Neutrophil (primary cell): ENCODE measurements around the gene LACTB.
"Not testable (repeated sequence)": the region's sequence is repeated elsewhere in the genome, so short reads cannot be mapped to it uniquely, and the experiment has no call there.

Experiments
- H3K27ac ChIP-seq: fragments of 200-600 bp; sonication (generic); 2 replicates; pipeline ENCODE4 v1.5.1; 2016; ENCODE audit warnings: mild to moderate bottlenecking, moderate library complexity
- H3K27me3 ChIP-seq: fragments of 200-600 bp; sonication (generic); 2 replicates; pipeline ENCODE4 v1.6.0; 2016; ENCODE audit warnings: mild to moderate bottlenecking
- H3K36me3 ChIP-seq: fragments of 200-600 bp; sonication (generic); 2 replicates; pipeline ENCODE4 v1.5.1; 2017
- H3K4me1 ChIP-seq, 2 experiments: fragments of 200-600 bp in 1 of 2; sonication (generic) in 1 of 2; 1 replicate in 1 of 2; 2 replicates in 1 of 2; pipeline versions ENCODE4 v1.5.1 to v1.6.1; 2013 to 2016; ENCODE audit warnings: low read depth in 1 of 2, low read length in 1 of 2, mild to moderate bottlenecking in 1 of 2, moderate library complexity in 1 of 2; ENCODE audit not compliant: control insufficient read depth in 1 of 2, insufficient read depth in 1 of 2
- H3K4me3 ChIP-seq, 2 experiments: fragments of 200-600 bp in 1 of 2; sonication (generic) in 1 of 2; 1 replicate in 1 of 2; 2 replicates in 1 of 2; pipeline ENCODE4 v1.5.1; 2013 to 2016; ENCODE audit warnings: low read depth in 1 of 2, low read length in 1 of 2, mild to moderate bottlenecking in 1 of 2, moderate library complexity in 1 of 2
- H3K9me3 ChIP-seq: fragments of 200-600 bp; sonication (generic); 2 replicates; pipeline ENCODE4 v1.5.1; 2016
- TF ChIP-seq, protein P1 (sequence below): fragments of 200-600 bp; sonication (generic); IDR thresholded peaks from 2 replicates; pipeline ENCODE4 v1.5.1; 2016; ENCODE audit warnings: antibody characterized with exemption

The LACTB gene

DNA sequence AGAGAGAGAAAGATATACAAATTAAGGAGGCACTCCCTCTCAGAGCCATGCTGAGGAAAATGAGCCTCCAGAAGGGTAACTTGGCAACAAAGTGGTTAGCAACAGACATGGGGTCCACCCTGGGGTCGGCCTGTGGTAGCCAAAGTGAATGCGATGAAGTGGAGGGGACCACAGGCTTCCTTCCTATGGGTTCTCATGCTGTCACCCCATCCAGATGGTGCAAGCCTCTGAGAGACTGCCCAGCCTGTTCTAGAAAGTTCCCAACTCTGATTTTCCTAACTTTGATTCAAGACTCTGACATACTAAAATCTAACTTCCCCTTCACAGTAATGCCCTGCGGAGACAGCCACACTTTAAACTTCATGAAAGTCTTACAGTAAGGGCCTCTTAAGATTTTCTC, 18.2 kb upstream of the LACTB start:
- TF ChIP-seq, protein P1, sequence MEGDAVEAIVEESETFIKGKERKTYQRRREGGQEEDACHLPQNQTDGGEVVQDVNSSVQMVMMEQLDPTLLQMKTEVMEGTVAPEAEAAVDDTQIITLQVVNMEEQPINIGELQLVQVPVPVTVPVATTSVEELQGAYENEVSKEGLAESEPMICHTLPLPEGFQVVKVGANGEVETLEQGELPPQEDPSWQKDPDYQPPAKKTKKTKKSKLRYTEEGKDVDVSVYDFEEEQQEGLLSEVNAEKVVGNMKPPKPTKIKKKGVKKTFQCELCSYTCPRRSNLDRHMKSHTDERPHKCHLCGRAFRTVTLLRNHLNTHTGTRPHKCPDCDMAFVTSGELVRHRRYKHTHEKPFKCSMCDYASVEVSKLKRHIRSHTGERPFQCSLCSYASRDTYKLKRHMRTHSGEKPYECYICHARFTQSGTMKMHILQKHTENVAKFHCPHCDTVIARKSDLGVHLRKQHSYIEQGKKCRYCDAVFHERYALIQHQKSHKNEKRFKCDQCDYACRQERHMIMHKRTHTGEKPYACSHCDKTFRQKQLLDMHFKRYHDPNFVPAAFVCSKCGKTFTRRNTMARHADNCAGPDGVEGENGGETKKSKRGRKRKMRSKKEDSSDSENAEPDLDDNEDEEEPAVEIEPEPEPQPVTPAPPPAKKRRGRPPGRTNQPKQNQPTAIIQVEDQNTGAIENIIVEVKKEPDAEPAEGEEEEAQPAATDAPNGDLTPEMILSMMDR: no peak
- Histone ChIP-seq H3K27ac (no peak overlapping the region), H3K4me3 (no peak overlapping the region)

DNA sequence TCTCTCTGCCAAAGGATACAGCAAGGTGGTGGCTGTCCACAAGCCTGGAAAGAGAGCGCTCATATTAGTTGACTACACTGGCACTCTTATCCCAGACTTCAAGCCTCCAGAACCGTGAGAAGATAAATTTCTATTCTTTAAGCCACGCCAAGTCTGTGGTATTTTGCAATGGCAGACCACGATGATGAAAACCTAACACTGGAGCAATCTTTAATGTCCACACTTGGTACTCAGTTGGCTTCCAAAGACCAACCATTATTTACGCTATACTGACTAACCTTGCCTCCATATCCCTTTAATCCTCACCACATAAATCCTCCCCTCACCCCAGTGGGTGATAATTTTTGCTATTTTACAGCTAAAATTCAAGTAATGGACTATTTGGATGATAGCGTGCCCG, 16.9 kb upstream of the LACTB start:
- H3K4me1 ChIP-seq: peaks cover 9 to 19% of the 10 kb centered on the region in 2 experiments
- H3K27me3 ChIP-seq: no peaks in the 10 kb centered on the region
- no peaks in the 10 kb centered on the region for H3K36me3 ChIP-seq
- H3K27ac ChIP-seq: peak overlapping the region; percentile 74
- peak overlapping the region; percentile 41 to 56 for H3K4me3 ChIP-seq
- H3K9me3 ChIP-seq: no peaks in the 10 kb centered on the region
- TF ChIP-seq, protein P1: no peak

More for the DNA sequence above, 18.2 kb upstream of the LACTB start:
- peaks cover 9 to 19% of the 10 kb centered on the region in 2 experiments for H3K4me1 ChIP-seq
- no peaks in the 10 kb centered on the region for H3K36me3 ChIP-seq
- no peaks in the 10 kb centered on the region for H3K27me3 ChIP-seq
- H3K9me3 ChIP-seq: no peaks in the 10 kb centered on the region

DNA sequence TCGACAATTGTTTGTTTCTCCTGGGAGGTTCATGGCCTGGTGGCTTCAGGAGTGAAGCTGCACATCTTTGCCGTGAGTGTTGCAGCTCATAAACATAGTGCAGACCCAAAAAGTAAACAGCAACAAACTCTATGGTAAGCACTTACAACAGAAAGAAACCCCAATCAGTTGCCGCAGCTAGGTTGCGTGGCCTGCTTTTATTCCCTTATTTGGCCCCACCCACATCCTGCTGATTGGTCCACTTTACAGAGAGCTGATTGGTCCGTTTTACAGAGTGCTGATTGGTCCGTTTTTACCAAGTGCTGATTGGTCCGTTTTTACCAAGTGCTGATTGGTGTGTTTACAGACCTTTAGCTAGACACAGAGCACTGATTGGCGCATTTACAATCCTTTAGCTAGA, 16.3 kb upstream of the LACTB start:
- H3K4me3 ChIP-seq: peak overlapping the region; percentile 41 to 56
- H3K27ac ChIP-seq: peak overlapping the region; percentile 74
- H3K9me3 ChIP-seq, H3K27me3 ChIP-seq, H3K36me3 ChIP-seq: not testable (repeated sequence)
- peaks cover 9 to 19% of the 10 kb centered on the region in 2 experiments for H3K4me1 ChIP-seq

DNA sequence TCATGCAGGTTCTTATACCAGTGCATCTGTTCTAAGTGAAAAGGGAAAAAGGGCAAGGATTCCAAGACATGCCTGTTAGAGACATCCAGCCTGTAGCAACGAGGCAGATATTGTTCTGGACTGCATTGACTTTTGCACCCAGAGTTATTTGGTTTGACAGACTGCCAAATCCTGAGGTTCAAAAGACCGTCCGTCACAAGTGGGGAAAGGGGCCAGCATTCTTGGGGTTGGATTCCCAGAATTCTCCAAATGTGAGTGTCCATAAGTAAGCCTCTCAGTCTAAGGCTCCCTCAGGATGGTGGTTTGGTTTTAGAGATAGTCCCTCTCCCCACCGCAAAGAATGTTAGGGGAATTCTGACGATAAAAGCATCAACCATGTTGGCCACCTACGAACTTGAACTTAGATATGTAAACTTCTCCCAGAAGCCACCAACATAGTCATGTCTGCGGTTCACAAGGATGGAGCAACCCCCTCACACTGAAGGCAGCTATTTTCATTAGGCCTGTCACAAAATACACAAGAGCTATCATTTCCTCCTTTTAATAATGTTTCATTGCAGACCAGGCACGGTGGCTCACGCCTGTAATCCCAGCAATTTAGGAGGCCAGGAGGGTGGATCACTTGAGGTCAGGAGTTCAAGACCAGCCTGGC, 13.6 kb upstream of the LACTB start:
- H3K27me3 ChIP-seq: no peaks in the 10 kb centered on the region
- H3K9me3 ChIP-seq: no peaks in the 10 kb centered on the region
- TF ChIP-seq, protein P1: no peak
- peaks cover 9 to 19% of the 10 kb centered on the region in 2 experiments for H3K4me1 ChIP-seq
- no peak overlapping the region for H3K4me3 ChIP-seq
- H3K36me3 ChIP-seq: no peaks in the 10 kb centered on the region
- no peak overlapping the region for H3K27ac ChIP-seq

DNA sequence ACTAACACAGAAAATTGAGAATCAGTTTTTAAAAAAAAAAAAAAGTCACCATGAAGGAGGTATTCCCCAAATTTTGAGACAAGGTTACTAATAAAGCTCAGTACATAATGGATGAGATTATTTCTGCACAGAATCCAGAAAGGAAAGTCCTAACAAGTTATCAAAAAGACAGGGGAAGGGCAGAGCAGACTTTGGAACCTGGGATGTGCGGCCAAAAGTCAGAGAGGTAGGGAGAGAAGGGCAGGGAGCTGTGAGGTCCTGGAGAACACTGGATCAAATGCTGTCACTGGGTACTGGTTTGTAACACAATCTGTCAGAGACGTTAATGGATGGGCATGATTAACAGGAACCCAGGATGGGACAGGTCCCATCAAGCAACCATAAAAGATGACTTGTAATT, 12.2 kb upstream of the LACTB start:
- H3K27ac ChIP-seq: no peak overlapping the region
- no peaks in the 10 kb centered on the region for H3K27me3 ChIP-seq
- H3K4me3 ChIP-seq: no peak overlapping the region
- H3K9me3 ChIP-seq: no peaks in the 10 kb centered on the region
- TF ChIP-seq, protein P1: no peak
- no peaks in the 10 kb centered on the region for H3K36me3 ChIP-seq
- H3K4me1 ChIP-seq: peaks cover 7 to 8% of the 10 kb centered on the region in 2 experiments

DNA sequence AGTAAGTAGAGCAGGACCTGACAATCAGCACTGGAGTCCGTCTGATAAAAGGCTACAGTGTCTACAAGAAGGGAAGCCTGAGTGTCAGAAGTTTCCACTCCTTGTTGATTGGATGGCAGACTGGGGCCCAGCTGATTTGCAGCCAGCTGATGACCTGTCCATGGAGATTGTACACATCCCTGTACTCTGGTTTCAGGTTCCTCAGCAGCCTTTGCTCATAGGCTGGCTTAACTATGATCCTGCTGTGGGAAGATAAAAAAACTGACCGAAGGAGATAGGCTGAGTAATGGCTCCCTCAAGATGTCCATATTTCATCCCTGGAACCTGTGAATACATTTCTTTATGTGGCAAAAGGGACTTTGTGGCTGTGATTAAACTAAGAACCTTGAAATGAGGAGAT, 11.7 kb upstream of the LACTB start:
- Histone ChIP-seq H3K36me3 (no peaks in the 10 kb centered on the region), H3K27ac (no peak overlapping the region), H3K4me1 (peaks cover 3 to 4% of the 10 kb centered on the region in 2 experiments), H3K4me3 (no peak overlapping the region), H3K9me3 (no peaks in the 10 kb centered on the region), H3K27me3 (no peaks in the 10 kb centered on the region)
- TF ChIP-seq, protein P1: no peak
